Measurements from ENCODE around the gene PRELID1. TPM values are rescaled to one million over a fixed set of nuclear protein-coding genes. Genes with fewer than 3 reads are reported as not detected.

The PRELID1 gene
- total RNA-seq, 2 experiments from 2014 or later, result 232 to 249 TPM

GRCh38 chr5:177291735-177292134 is 11.9 kb upstream of the PRELID1 start:
- Histone ChIP-seq H3K9me2 (ENCODE audit: insufficient read depth, low read length) (no peaks in the 10 kb centered on the region), H3K36me3 (ENCODE audit: insufficient read depth, low read length) (peaks cover 95% of the 10 kb centered on the region), H4K20me1 (ENCODE audit: insufficient read depth, low read length) (no peaks in the 10 kb centered on the region), H3K27ac (ENCODE audit: low read depth, low read length, poor library complexity, severe bottlenecking) (peak overlapping the region; percentile 93), H3K4me3 (ENCODE audit: low read depth, low read length, poor library complexity, severe bottlenecking) (no peak overlapping the region), H2AFZ (ENCODE audit: low read length) (no peak overlapping the region), H3K9me3 (ENCODE audit: low read length) (no peaks in the 10 kb centered on the region), H3K4me1 (ENCODE audit: insufficient read depth, low read length, poor library complexity, severe bottlenecking) (peaks cover 37% of the 10 kb centered on the region), H3K79me2 (ENCODE audit: insufficient read depth, low read depth, low read length) (no peaks in the 10 kb centered on the region), H3K4me2 (ENCODE audit: low read length) (no peak overlapping the region)
- CTCF ChIA-PET (ENCODE audit: unreplicated experiment), result interaction anchor here (0.6 kb wide), 1 partner anchor 220 kb away, joined by 3 read pairs; no protein-coding TSS in a partner anchor
- BruUV-seq (replicated peaks), result no TSS peak
- no peak for TF ChIP-seq CTCF (conservative IDR thresholded peaks at IDR 0.05; ENCODE audit: low read length)
- no peak for TF ChIP-seq EZH2phosphoT487 (IDR thresholded peaks at IDR 0.05; ENCODE audit: borderline replicate concordance, low read depth, low read length)
- no peak for DNase-seq (ENCODE audit: low spot score)
- intact Hi-C loops (cut with micrococcal nuclease; ENCODE audit: unreplicated experiment), result loop anchor here (1.0 kb wide), 1 partner anchor 178 kb away; no protein-coding TSS in a partner anchor
- POLR2A ChIA-PET, result no interaction called here

- TF ChIP-seq CTCF (conservative IDR thresholded peaks at IDR 0.05; ENCODE audit: low read length) (no peak), EZH2phosphoT487 (IDR thresholded peaks at IDR 0.05; ENCODE audit: borderline replicate concordance, low read depth, low read length) (no peak)
- no peak overlapping the region for H3K4me2 ChIP-seq (ENCODE audit: low read length)
- no peak overlapping the region for H3K4me3 ChIP-seq (ENCODE audit: low read depth, low read length, poor library complexity, severe bottlenecking)
- CTCF ChIA-PET (ENCODE audit: unreplicated experiment), result no interaction called here
- H3K4me1 ChIP-seq (ENCODE audit: insufficient read depth, low read length, poor library complexity, severe bottlenecking), result peaks cover 39% of the 10 kb centered on the region
- no TSS peak for BruUV-seq (replicated peaks)
- no peaks in the 10 kb centered on the region for H4K20me1 ChIP-seq (ENCODE audit: insufficient read depth, low read length)
- H3K27ac ChIP-seq (ENCODE audit: low read depth, low read length, poor library complexity, severe bottlenecking), result no peak overlapping the region
- H3K36me3 ChIP-seq (ENCODE audit: insufficient read depth, low read length), result peaks cover 95% of the 10 kb centered on the region
- POLR2A ChIA-PET, result interaction anchor here (0.6 kb wide), 1 partner anchor 98 kb away, joined by 4 read pairs; no protein-coding TSS in a partner anchor
- intact Hi-C loops (cut with micrococcal nuclease; ENCODE audit: unreplicated experiment), result no loop called here
- no peak overlapping the region for H2AFZ ChIP-seq (ENCODE audit: low read length)
- H3K9me2 ChIP-seq (ENCODE audit: insufficient read depth, low read length), result no peaks in the 10 kb centered on the region
- DNase-seq (ENCODE audit: low spot score), result no peak
- no peaks in the 10 kb centered on the region for H3K79me2 ChIP-seq (ENCODE audit: insufficient read depth, low read depth, low read length)
- H3K9me3 ChIP-seq (ENCODE audit: low read length), result no peaks in the 10 kb centered on the region
Measured at GRCh38 chr5:177293819-177294581, 9.6 kb upstream of the PRELID1 start.

GRCh38 chr5:177294632-177295031 is 9.0 kb upstream of the PRELID1 start:
- Histone ChIP-seq H3K27ac (ENCODE audit: low read depth, low read length, poor library complexity, severe bottlenecking) (no peak overlapping the region), H3K9me3 (ENCODE audit: low read length) (no peaks in the 10 kb centered on the region), H3K4me2 (ENCODE audit: low read length) (no peak overlapping the region), H2AFZ (ENCODE audit: low read length) (no peak overlapping the region), H3K36me3 (ENCODE audit: insufficient read depth, low read length) (peaks cover 90% of the 10 kb centered on the region), H3K4me3 (ENCODE audit: low read depth, low read length, poor library complexity, severe bottlenecking) (no peak overlapping the region), H3K9me2 (ENCODE audit: insufficient read depth, low read length) (no peaks in the 10 kb centered on the region), H3K4me1 (ENCODE audit: insufficient read depth, low read length, poor library complexity, severe bottlenecking) (peaks cover 37% of the 10 kb centered on the region), H3K79me2 (ENCODE audit: insufficient read depth, low read depth, low read length) (no peaks in the 10 kb centered on the region), H4K20me1 (ENCODE audit: insufficient read depth, low read length) (no peaks in the 10 kb centered on the region)
- ChIA-PET POLR2A (interaction anchor here (0.6 kb wide), 1 partner anchor 163 kb away, joined by 3 read pairs; no protein-coding TSS in a partner anchor), CTCF (ENCODE audit: unreplicated experiment) (no interaction called here)
- TF ChIP-seq CTCF (conservative IDR thresholded peaks at IDR 0.05; ENCODE audit: low read length) (no peak), EZH2phosphoT487 (IDR thresholded peaks at IDR 0.05; ENCODE audit: borderline replicate concordance, low read depth, low read length) (no peak)
- intact Hi-C loops (cut with micrococcal nuclease; ENCODE audit: unreplicated experiment), result no loop called here
- DNase-seq (ENCODE audit: low spot score), result no peak
- no TSS peak for BruUV-seq (replicated peaks)

Data from OCI-LY7 (cell line).